SU-DHL-6 (cell line): ENCODE data around the gene HDAC7.

Source experiments
- H2AFZ ChIP-seq: fragments of 200-600 bp; sonication (generic); 2 replicates; pipeline ENCODE4 v1.6.1; 2014; ENCODE audit warnings: low read depth, mild to moderate bottlenecking, moderate library complexity, mixed read lengths, antibody characterized with exemption, low read length; ENCODE audit not compliant: severe bottlenecking
- H3F3A ChIP-seq: fragments of 200-600 bp; shearing (Covaris generic); 2 replicates; pipeline ENCODE4 v1.6.0; 2016; ENCODE audit warnings: antibody characterized with exemption, mild to moderate bottlenecking; ENCODE audit not compliant: insufficient read depth
- H3K27ac ChIP-seq: fragments of 200-600 bp; sonication (generic); 2 replicates; pipeline ENCODE4 v1.5.1; 2016; ENCODE audit warnings: low read depth, mild to moderate bottlenecking, low read length, moderate library complexity, mixed read lengths
- H3K27me3 ChIP-seq: fragments of 200-600 bp; sonication (generic), shearing (Covaris generic); 2 replicates; pipeline ENCODE4 v1.6.0; 2014; ENCODE audit warnings: mild to moderate bottlenecking, low read length
- H3K36me3 ChIP-seq: fragments of 200-600 bp; sonication (generic); 2 replicates; pipeline ENCODE4 v1.6.1; 2014; ENCODE audit warnings: mild to moderate bottlenecking, low read length, mixed read lengths
- H3K4me2 ChIP-seq: fragments of 300-600, 200-600 bp; shearing (Covaris generic), sonication (generic); 2 replicates; pipeline ENCODE4 v1.6.0; 2014; ENCODE audit warnings: low read length, low read depth, mild to moderate bottlenecking; ENCODE audit not compliant: poor library complexity, severe bottlenecking
- H3K4me3 ChIP-seq: fragments of 200-600 bp; sonication (generic); 2 replicates; pipeline ENCODE4 v1.5.1; 2014; ENCODE audit warnings: antibody characterized with exemption, low read length, mild to moderate bottlenecking, mixed read lengths; ENCODE audit not compliant: insufficient read depth, poor library complexity, severe bottlenecking
- H3K79me2 ChIP-seq: fragments of 200-600 bp; sonication (generic); 2 replicates; pipeline ENCODE4 v1.6.1; 2014; ENCODE audit warnings: mild to moderate bottlenecking, low read length, moderate library complexity; ENCODE audit not compliant: insufficient read depth
- H3K9ac ChIP-seq: fragments of 200-600 bp; sonication (generic); 2 replicates; pipeline ENCODE4 v1.7.0; 2014; ENCODE audit warnings: mild to moderate bottlenecking, low read length
- H3K9me2 ChIP-seq: fragments of 200-600 bp; sonication (generic); replicated peaks from 2 replicates; pipeline ENCODE4 v1.6.1; 2014; ENCODE audit warnings: low read length; ENCODE audit not compliant: insufficient read depth
- H3K9me3 ChIP-seq: fragments of 200-600 bp; sonication (generic); 2 replicates; pipeline ENCODE4 v1.6.1; 2014; ENCODE audit warnings: low read length, mixed read lengths; ENCODE audit not compliant: insufficient read depth
- H4K20me1 ChIP-seq: fragments of 200-600 bp; sonication (generic); 2 replicates; pipeline ENCODE4 v1.6.1; 2014; ENCODE audit warnings: low read depth, mild to moderate bottlenecking, antibody characterized with exemption, low read length, moderate library complexity, mixed read lengths
- CTCF ChIP-seq: fragments of 200-600 bp; sonication (generic); IDR thresholded peaks from one replicate; pipeline ENCODE4 v1.5.1; 2017; ENCODE audit warnings: antibody characterized with exemption, mild to moderate bottlenecking, low read length, moderate library complexity; ENCODE audit not compliant: insufficient read depth, poor library complexity, severe bottlenecking
- EZH2phosphoT487 ChIP-seq: fragments of 200-600 bp; sonication (generic), shearing (Covaris generic); conservative IDR thresholded peaks from 2 replicates; pipeline ENCODE4 v1.6.1; 2018; ENCODE audit warnings: mild to moderate bottlenecking, antibody characterized with exemption, low read length, moderate library complexity, mixed read lengths

Gene HDAC7

DNA sequence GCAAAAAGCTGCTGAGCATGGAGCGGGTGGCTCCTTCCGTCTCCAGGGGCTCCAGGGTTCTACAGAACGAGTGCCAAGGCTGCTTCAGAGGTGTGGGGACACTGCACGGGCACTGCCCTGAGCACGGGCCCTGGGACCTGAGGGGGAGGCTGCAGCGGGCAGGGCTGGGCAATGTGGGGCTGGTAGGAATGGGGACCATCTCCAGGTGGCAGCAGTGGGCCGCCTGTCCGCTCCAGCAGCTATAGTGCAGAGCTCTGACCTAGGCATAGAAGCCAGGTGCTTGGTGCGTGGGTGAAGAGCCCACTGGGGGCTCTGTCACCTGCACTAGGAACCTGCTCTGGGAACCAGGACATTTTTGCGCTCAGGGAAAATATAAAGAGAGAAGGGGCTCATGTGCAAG is 22.3 kb downstream of the HDAC7 start:
- Histone ChIP-seq H3K36me3 (peaks cover 3% of the 10 kb centered on the region; the same call in 1 of the 2 replicates), H3K9me3 (no peaks in the 10 kb centered on the region), H4K20me1 (no peaks in the 10 kb centered on the region), H3K9me2 (no peaks in the 10 kb centered on the region), H3F3A (no peaks in the 10 kb centered on the region), H2AFZ (no peak overlapping the region), H3K27me3 (no peaks in the 10 kb centered on the region), H3K79me2 (no peaks in the 10 kb centered on the region; the same call in 1 of the 2 replicates), H3K9ac (no peak overlapping the region), H3K4me3 (no peak overlapping the region), H3K4me2 (no peak overlapping the region), H3K27ac (no peak overlapping the region)
- TF ChIP-seq CTCF, result peak; percentile 69
- no peak for TF ChIP-seq EZH2phosphoT487

DNA sequence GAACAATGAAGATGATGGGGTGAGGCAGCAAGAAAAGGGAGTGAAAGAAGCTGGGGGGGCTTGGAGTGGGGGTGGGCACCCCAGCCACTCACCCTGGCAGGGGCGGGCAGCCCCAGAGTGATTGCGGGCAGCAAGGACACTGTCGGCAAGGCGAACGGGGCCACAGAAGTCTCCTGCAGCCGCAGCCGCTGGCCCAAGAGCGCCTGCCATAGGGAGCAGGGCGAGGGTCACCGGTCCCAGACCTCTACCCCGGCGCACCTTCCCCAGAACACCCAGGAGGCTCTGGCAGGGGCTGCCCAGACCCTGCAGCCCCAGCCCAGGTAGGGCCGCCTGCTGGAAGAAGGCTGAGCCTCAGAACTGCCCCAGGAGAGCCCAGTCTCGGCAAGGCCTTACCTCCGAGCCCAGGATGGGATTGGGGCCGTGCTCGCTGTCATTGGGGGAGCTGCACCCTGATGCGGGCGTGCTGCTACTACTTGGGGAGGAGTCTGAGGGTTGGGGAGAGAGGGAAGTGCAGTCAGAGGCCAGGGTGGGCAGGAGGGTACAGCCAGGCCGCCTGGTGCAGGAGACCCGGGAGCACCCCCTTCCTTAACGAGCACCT is 23.8 kb downstream of the HDAC7 start:
- H3K79me2 ChIP-seq, result no peaks in the 10 kb centered on the region
- H3K27me3 ChIP-seq, result no peaks in the 10 kb centered on the region
- H3K4me2 ChIP-seq, result no peak overlapping the region
- H2AFZ ChIP-seq, result no peak overlapping the region
- no peaks in the 10 kb centered on the region for H3K9me2 ChIP-seq
- no peak overlapping the region for H3K4me3 ChIP-seq
- H3K9ac ChIP-seq, result no peak overlapping the region
- no peaks in the 10 kb centered on the region for H4K20me1 ChIP-seq
- TF ChIP-seq EZH2phosphoT487, result no peak
- no peak for TF ChIP-seq CTCF
- no peaks in the 10 kb centered on the region for H3F3A ChIP-seq
- no peaks in the 10 kb centered on the region for H3K9me3 ChIP-seq
- H3K36me3 ChIP-seq, result peaks cover 4% of the 10 kb centered on the region; the same call in 1 of the 2 replicates
- no peak overlapping the region for H3K27ac ChIP-seq

DNA sequence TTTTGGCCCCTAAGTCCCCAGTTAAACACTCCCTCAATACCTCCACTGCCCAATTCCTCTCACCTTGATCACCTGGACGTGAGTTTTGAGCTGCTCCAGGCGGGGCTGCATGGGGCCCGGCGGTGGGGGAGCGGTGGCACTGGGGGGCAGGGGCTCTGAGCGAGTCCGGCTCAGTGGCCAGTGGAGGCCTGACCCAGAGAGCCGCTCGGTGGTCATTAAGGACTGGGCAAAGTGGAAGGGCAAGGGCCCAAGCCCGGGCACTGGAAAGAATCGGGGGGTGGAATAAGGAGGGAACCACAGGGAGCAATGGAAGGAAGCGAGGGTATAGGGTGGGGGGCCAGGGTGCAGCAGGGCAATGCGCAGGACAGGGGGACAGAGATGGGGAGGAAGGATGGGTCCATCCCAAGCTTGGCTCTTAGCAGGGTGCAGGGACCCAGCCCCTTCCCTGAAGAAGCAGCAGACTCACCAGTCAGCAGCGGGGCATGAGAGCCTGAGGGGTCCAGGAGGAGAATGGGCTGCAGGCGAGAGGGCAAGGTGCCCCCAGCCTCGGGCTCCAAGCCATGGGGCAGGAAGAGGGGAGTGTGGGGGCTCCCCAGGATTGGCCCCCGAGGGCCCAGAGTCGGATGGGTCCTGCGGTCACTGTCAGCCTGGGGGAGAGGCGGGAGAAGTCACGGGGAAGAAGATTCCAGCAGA is 24.4 kb downstream of the HDAC7 start:
- TF ChIP-seq CTCF (no peak), EZH2phosphoT487 (no peak)

More for the DNA sequence above, 24.4 kb downstream of the HDAC7 start:
- peaks cover 4% of the 10 kb centered on the region; the same call in 1 of the 2 replicates for H3K36me3 ChIP-seq
- H3K9ac ChIP-seq, result no peak overlapping the region
- H2AFZ ChIP-seq, result no peak overlapping the region
- no peaks in the 10 kb centered on the region for H3K27me3 ChIP-seq
- no peaks in the 10 kb centered on the region for H3K79me2 ChIP-seq
- H3K4me2 ChIP-seq, result no peak overlapping the region
- no peak overlapping the region for H3K4me3 ChIP-seq
- H3K27ac ChIP-seq, result no peak overlapping the region
- no peaks in the 10 kb centered on the region for H3K9me2 ChIP-seq
- H3F3A ChIP-seq, result no peaks in the 10 kb centered on the region
- no peaks in the 10 kb centered on the region for H4K20me1 ChIP-seq
- H3K9me3 ChIP-seq, result no peaks in the 10 kb centered on the region
